Measurements from ENCODE around the gene KCNJ10.

Gene KCNJ10

GRCh38 chr1:160091666-160092223, 21.8 kb upstream of the KCNJ10 start:
- ATAC-seq: no peak
- TF ChIP-seq ZNF8 (CRISPR knock-in tag; IDR thresholded peaks at IDR 0.05): no peak

GRCh38 chr1:160090760-160091159, 20.8 kb upstream of the KCNJ10 start:
- no peak for TF ChIP-seq ZFP3 (CRISPR knock-in tag; IDR thresholded peaks at IDR 0.05)
- no peak for TF ChIP-seq TCF4 (CRISPR knock-in tag; IDR thresholded peaks at IDR 0.05; ENCODE audit: borderline replicate concordance)
- TF ChIP-seq PPARA (CRISPR knock-in tag; IDR thresholded peaks at IDR 0.05; ENCODE audit: borderline replicate concordance): no peak
- TF ChIP-seq ZFP30 (CRISPR knock-in tag; IDR thresholded peaks at IDR 0.05): no peak
- TF ChIP-seq ISL1 (CRISPR knock-in tag; IDR thresholded peaks at IDR 0.05): no peak
- no peak for TF ChIP-seq OSR1 (CRISPR knock-in tag; IDR thresholded peaks at IDR 0.05)
- no peak for TF ChIP-seq RARB (CRISPR knock-in tag; IDR thresholded peaks at IDR 0.05)
- TF ChIP-seq ZC3H10 (CRISPR knock-in tag; IDR thresholded peaks at IDR 0.05): no peak
- TF ChIP-seq ZNF70 (CRISPR knock-in tag; IDR thresholded peaks at IDR 0.05): no peak
- ATAC-seq: no peak

DNA sequence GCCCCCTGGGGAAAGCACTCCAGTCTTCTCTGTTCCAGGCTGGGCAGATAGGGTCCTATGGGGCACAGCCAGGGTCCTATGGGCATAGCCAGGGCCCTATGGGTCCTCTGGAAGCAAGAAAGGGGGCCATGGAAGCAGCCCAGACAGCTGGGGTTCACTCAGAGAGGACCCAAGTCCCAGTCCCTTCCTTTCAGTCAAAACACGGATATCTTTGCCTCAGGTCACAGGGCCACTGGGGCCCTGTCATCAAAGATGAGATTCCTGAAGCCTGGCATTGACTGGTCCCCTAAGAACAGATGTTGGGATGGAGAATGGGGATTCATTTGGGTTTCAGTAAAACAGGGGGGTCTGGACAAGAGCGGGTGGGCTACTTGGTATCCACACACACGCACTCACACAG, 19.9 kb upstream of the KCNJ10 start:
- ATAC-seq: no peak
- TF ChIP-seq TOX (CRISPR knock-in tag; IDR thresholded peaks at IDR 0.05; ENCODE audit: borderline replicate concordance): no peak
- TF ChIP-seq, protein P1, sequence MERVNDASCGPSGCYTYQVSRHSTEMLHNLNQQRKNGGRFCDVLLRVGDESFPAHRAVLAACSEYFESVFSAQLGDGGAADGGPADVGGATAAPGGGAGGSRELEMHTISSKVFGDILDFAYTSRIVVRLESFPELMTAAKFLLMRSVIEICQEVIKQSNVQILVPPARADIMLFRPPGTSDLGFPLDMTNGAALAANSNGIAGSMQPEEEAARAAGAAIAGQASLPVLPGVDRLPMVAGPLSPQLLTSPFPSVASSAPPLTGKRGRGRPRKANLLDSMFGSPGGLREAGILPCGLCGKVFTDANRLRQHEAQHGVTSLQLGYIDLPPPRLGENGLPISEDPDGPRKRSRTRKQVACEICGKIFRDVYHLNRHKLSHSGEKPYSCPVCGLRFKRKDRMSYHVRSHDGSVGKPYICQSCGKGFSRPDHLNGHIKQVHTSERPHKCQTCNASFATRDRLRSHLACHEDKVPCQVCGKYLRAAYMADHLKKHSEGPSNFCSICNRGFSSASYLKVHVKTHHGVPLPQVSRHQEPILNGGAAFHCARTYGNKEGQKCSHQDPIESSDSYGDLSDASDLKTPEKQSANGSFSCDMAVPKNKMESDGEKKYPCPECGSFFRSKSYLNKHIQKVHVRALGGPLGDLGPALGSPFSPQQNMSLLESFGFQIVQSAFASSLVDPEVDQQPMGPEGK (CRISPR knock-in tag; IDR thresholded peaks at IDR 0.05; ENCODE audit: borderline replicate concordance): no peak

GRCh38 chr1:160087118-160087662, 17.2 kb upstream of the KCNJ10 start:
- ATAC-seq: no peak
- no peak for TF ChIP-seq TOX (CRISPR knock-in tag; IDR thresholded peaks at IDR 0.05; ENCODE audit: borderline replicate concordance)
- no peak for TF ChIP-seq OSR1 (CRISPR knock-in tag; IDR thresholded peaks at IDR 0.05)
- TF ChIP-seq ZNF565 (CRISPR knock-in tag; conservative IDR thresholded peaks at IDR 0.05; ENCODE audit: low read depth): no peak
- TF ChIP-seq, protein P1 (CRISPR knock-in tag; IDR thresholded peaks at IDR 0.05; ENCODE audit: borderline replicate concordance): no peak
- TF ChIP-seq ZNF70 (CRISPR knock-in tag; IDR thresholded peaks at IDR 0.05): no peak
- TF ChIP-seq CSDC2 (CRISPR knock-in tag; IDR thresholded peaks at IDR 0.05): no peak
- no peak for TF ChIP-seq PPARA (CRISPR knock-in tag; IDR thresholded peaks at IDR 0.05; ENCODE audit: borderline replicate concordance)
- TF ChIP-seq, protein P2, sequence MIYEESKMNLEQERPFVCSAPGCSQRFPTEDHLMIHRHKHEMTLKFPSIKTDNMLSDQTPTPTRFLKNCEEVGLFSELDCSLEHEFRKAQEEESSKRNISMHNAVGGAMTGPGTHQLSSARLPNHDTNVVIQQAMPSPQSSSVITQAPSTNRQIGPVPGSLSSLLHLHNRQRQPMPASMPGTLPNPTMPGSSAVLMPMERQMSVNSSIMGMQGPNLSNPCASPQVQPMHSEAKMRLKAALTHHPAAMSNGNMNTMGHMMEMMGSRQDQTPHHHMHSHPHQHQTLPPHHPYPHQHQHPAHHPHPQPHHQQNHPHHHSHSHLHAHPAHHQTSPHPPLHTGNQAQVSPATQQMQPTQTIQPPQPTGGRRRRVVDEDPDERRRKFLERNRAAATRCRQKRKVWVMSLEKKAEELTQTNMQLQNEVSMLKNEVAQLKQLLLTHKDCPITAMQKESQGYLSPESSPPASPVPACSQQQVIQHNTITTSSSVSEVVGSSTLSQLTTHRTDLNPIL (CRISPR knock-in tag; IDR thresholded peaks at IDR 0.05; ENCODE audit: low read depth): no peak

- no peak for ATAC-seq
- TF ChIP-seq PPARA (CRISPR knock-in tag; IDR thresholded peaks at IDR 0.05; ENCODE audit: borderline replicate concordance): no peak
- TF ChIP-seq, protein P3, sequence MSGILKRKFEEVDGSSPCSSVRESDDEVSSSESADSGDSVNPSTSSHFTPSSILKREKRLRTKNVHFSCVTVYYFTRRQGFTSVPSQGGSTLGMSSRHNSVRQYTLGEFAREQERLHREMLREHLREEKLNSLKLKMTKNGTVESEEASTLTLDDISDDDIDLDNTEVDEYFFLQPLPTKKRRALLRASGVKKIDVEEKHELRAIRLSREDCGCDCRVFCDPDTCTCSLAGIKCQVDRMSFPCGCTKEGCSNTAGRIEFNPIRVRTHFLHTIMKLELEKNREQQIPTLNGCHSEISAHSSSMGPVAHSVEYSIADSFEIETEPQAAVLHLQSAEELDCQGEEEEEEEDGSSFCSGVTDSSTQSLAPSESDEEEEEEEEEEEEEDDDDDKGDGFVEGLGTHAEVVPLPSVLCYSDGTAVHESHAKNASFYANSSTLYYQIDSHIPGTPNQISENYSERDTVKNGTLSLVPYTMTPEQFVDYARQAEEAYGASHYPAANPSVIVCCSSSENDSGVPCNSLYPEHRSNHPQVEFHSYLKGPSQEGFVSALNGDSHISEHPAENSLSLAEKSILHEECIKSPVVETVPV (CRISPR knock-in tag; IDR thresholded peaks at IDR 0.05): no peak
- TF ChIP-seq OSR1 (CRISPR knock-in tag; IDR thresholded peaks at IDR 0.05): no peak
- no peak for TF ChIP-seq ZFP3 (CRISPR knock-in tag; IDR thresholded peaks at IDR 0.05)
- no peak for TF ChIP-seq GLIS3 (CRISPR knock-in tag; IDR thresholded peaks at IDR 0.05)
- no peak for TF ChIP-seq ZFP30 (CRISPR knock-in tag; IDR thresholded peaks at IDR 0.05)
These were observed 16.5 kb upstream of the KCNJ10 start for GRCh38 chr1:160086456-160086892.
